GM08714 (cell line): Measurements from ENCODE around the gene TET1.

Experiments used
- H3K4me3 ChIP-seq: fragments of 200-500 bp; sonication (Bioruptor generic); 2 replicates; pipeline ENCODE4 v1.5.1; 2014; ENCODE audit warnings: mild to moderate bottlenecking, low read length, inconsistent platforms
- ZNF274 ChIP-seq: IDR thresholded peaks from 2 replicates; pipeline ENCODE4 v1.6.1; 2012; ENCODE audit warnings: mild to moderate bottlenecking, low read depth, low read length

The TET1 gene

DNA sequence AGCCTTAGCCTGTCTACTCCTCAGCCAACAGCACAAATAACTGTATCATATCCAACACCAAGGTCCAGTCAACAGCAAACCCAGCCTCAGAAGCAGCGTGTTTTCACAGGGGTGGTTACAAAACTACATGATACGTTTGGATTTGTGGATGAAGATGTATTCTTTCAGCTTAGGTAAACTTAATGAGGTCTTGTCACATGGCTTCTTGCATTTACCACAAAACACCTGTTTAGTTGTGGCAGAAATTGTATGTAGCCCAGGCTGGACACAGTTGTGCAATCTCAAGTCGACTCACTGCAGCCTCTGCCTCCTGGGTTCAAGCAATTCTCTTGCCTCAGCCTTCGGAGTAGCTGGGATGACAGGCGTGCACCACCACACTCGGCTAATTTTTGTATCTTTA, 182.3 kb downstream of the TET1 start:
- no peak overlapping the region for H3K4me3 ChIP-seq
- TF ChIP-seq ZNF274, result no peak
